Body of pancreas (tissue), 4 donors: Measurements from ENCODE around the gene MGAT5. TPM values are rescaled to one million over a fixed set of nuclear protein-coding genes. Genes with fewer than 3 reads are reported as not detected.

Source experiments
- ATAC-seq: fragments of 150-250 bp; one replicate; pipeline ENCODE4 v1.9.1; 2016
- DNase-seq, 4 donors: peaks; one replicate each; pipeline ENCODE4 v3.0.0-alpha.2; 2019
- H3K27ac ChIP-seq, 4 donors: fragments of 200-600 bp; sonication (generic); 1 replicate in 3 of 4; 2 replicates in 1 of 4; pipeline versions ENCODE4 v1.5.1 to v1.6.1; 2016 to 2019; ENCODE audit warnings: mild to moderate bottlenecking in 1 of 4, mixed read lengths in 1 of 4, moderate library complexity in 1 of 4
- H3K27me3 ChIP-seq, 2 donors: fragments of 200-600 bp; sonication (generic); one replicate each; pipeline ENCODE4 v1.6.0; 2016; ENCODE audit warnings: mild to moderate bottlenecking in 1 of 2
- H3K36me3 ChIP-seq, 2 donors: fragments of 200-600 bp; sonication (generic); replicated peaks in 1 of 2; 2 replicates each; pipeline ENCODE4 v1.5.1; 2016; ENCODE audit warnings: low read depth in 2 of 2; ENCODE audit not compliant: insufficient read depth in 1 of 2
- H3K4me1 ChIP-seq: fragments of 200-600 bp; sonication (generic); one replicate; pipeline ENCODE4 v1.6.0; 2016
- H3K4me3 ChIP-seq, 2 donors: fragments of 200-600 bp; sonication (generic); 1 replicate in 1 of 2; 2 replicates in 1 of 2; pipeline ENCODE4 v1.5.1; 2016 to 2019
- H3K9me3 ChIP-seq, 3 donors: fragments of 200-600 bp; sonication (generic); 1 replicate in 2 of 3; 2 replicates in 1 of 3; pipeline ENCODE4 v1.5.1; 2016
- POLR2A ChIP-seq, 3 donors: fragments of 450-650 bp; IDR thresholded peaks; one replicate each; pipeline ENCODE4 v1.6.1; 2016; ENCODE audit warnings: antibody characterized with exemption in 3 of 3, mild to moderate bottlenecking in 2 of 3
- WGBS, 2 donors: methylation state at CpG; one replicate each; pipeline ENCODE4 v1.1.5; 2017; 5-methylcytosine and 5-hydroxymethylcytosine counted together
- intact Hi-C: fragments of 100-400 bp; cut with DNase I; formaldehyde crosslinking; loops from one replicate; pipeline ENCODE4 v1.15.1; 2023
- total RNA-seq, 2 donors: library from RNA; depleted of rRNA; stranded (reverse); fragments of >200 nt; gene quantifications; one replicate each; pipeline ENCODE4 v1.1.0, GENCODE V29; 2016
- TF ChIP-seq, protein P1 (sequence below), 7 experiments: fragments of 450-650 bp in 4 of 7; fragments of 200-600 bp in 3 of 7; sonication (generic) in 3 of 7; IDR thresholded peaks; one replicate each; pipeline ENCODE4 v1.5.1; 2016 to 2019; ENCODE audit warnings: antibody characterized with exemption in 7 of 7

The MGAT5 gene
- total RNA-seq, 2 donors from 2014 or later = 15.8 to 16.3 TPM

DNA sequence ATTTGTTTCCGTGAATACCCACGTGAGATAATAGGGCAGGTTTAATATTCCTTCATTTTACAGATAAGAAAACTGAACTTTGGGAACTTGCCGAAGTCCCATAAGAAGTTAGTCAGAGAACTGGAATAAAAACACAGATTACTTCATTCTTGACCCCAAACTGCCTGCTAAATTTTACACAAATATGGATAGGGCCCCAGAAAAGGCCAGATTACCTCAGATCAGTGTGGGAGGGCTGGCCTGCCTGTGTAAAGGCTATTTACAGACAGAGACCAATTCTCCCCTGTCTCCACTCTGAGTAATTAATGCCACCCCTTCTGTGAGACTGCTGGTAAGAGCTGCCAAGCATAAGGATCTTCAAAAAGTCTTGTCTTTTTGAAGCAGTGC is 139.2 kb downstream of the MGAT5 start:
- intact Hi-C loops = loop anchor here (10.0 kb wide), 1 partner anchor 52 kb away; no protein-coding TSS in a partner anchor
- DNase-seq (no peak), ATAC-seq (peak; percentile 33)
- WGBS, 2 donors = 75 to 83% methylated on average over 3 of the region's 3 CpGs
- no peak overlapping the region for H3K27ac ChIP-seq
- H3K36me3 ChIP-seq = no peaks in the 10 kb centered on the region
- TF ChIP-seq POLR2A (IDR thresholded peaks at IDR 0.05) = no peak
- H3K9me3 ChIP-seq = no peaks in the 10 kb centered on the region
- H3K4me1 ChIP-seq = peaks cover 3% of the 10 kb centered on the region
- no peaks in the 10 kb centered on the region for H3K27me3 ChIP-seq
- H3K4me3 ChIP-seq = no peak overlapping the region

DNA sequence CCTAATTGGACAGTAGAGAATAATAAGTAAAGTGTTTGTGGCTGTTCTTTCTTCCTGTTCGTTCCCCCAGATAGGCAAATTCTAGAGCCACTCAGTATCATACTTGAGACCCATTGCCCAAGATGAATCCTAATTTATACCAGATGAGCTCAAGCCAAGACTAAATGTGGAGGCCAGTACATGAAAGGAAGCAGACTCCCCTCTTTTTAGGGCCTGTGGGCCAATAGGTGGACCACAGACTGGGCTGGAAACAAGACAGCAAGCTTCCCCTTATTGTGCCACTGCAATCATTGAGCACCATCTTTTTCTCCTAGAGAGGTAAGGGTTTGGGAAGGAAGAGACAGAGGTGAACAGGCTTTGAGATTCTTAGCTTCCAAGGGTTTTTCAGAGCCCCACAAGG is 141.9 kb downstream of the MGAT5 start:
- ATAC-seq = no peak
- H3K9me3 ChIP-seq = no peaks in the 10 kb centered on the region
- H3K36me3 ChIP-seq = no peaks in the 10 kb centered on the region
- no peak overlapping the region for H3K27ac ChIP-seq
- TF ChIP-seq POLR2A (IDR thresholded peaks at IDR 0.05) = no peak
- TF ChIP-seq, protein P1, sequence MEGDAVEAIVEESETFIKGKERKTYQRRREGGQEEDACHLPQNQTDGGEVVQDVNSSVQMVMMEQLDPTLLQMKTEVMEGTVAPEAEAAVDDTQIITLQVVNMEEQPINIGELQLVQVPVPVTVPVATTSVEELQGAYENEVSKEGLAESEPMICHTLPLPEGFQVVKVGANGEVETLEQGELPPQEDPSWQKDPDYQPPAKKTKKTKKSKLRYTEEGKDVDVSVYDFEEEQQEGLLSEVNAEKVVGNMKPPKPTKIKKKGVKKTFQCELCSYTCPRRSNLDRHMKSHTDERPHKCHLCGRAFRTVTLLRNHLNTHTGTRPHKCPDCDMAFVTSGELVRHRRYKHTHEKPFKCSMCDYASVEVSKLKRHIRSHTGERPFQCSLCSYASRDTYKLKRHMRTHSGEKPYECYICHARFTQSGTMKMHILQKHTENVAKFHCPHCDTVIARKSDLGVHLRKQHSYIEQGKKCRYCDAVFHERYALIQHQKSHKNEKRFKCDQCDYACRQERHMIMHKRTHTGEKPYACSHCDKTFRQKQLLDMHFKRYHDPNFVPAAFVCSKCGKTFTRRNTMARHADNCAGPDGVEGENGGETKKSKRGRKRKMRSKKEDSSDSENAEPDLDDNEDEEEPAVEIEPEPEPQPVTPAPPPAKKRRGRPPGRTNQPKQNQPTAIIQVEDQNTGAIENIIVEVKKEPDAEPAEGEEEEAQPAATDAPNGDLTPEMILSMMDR (IDR thresholded peaks at IDR 0.05) = no peak
- WGBS, 2 donors = 75 to 100% methylated on average over 1 of the region's 1 CpG
- no peaks in the 10 kb centered on the region for H3K27me3 ChIP-seq
- H3K4me3 ChIP-seq = no peak overlapping the region
- DNase-seq = no peak
- H3K4me1 ChIP-seq = peaks cover 6% of the 10 kb centered on the region
- intact Hi-C loops = loop anchor here (10.0 kb wide), 1 partner anchor 49 kb away; no protein-coding TSS in a partner anchor

DNA sequence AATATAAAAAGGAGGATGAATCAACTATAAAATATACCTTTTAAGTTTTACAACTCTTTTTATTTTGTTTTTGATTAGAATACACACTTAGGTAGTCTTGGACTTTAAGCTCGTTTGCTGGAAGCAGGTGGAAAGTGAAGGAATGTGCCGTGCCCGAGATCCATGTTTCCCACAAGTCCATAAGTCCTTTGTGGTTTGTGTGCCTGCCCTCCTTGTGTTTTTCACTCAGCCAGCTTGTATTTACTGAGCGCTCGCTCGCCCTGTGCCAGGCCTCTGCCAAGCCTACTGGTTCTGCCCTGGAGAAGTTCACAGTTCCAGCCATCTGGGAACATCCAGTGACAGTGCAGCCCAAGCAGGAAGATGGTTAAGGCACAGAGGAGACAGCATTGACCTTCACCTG is 142.6 kb downstream of the MGAT5 start:
- peak in 3 of 4 donors; percentile 16 to 39 (median 25) for DNase-seq
- peaks cover 13% of the 10 kb centered on the region for H3K4me1 ChIP-seq
- 45 to 60% methylated on average over 6 of the region's 6 CpGs for WGBS, 2 donors
- intact Hi-C loops = loop anchor here (10.0 kb wide), 1 partner anchor 48 kb away; no protein-coding TSS in a partner anchor
- H3K9me3 ChIP-seq = no peaks in the 10 kb centered on the region
- H3K27ac ChIP-seq = no peak overlapping the region
- H3K36me3 ChIP-seq = no peaks in the 10 kb centered on the region
- no peak for TF ChIP-seq POLR2A (IDR thresholded peaks at IDR 0.05)
- H3K27me3 ChIP-seq = no peaks in the 10 kb centered on the region
- ATAC-seq = peak; percentile 49
- H3K4me3 ChIP-seq = no peak overlapping the region

DNA sequence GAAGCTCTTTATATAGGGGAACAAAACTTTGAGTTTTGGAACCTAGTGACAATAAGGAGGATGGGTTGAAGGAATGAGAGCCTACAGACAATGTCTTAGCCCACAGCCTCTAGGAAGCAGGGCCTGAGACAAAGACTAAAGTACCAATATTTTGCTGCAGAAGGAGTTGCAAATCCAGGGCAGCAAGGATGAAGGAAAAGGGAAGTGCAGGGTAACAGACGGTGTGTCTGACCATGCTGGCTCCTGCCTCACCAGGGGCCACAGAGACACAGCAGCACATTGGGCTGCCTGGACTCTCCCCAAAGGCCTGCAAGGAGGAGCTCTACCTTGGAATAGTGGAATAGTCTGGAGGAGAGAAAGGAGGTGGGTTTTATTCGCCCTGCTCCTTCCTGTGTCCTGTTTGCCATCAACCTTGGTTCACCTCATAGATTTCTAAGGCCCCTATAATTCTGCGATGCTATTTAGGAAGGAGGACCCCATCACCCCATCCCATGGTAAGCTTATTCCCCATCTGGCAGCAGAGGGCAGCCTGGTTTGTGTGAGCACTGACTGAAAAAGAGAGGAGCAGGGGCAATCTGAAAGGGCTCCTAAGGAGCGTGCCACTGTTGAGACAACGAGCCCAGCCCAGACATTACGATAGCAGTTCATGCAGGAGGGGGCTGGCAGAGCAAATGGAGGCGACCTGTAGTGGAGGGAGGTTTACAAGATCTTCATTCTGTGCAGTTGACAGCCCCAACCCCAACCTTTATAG is 143.4 kb downstream of the MGAT5 start:
- no peak for ATAC-seq
- Histone ChIP-seq H3K27me3 (no peaks in the 10 kb centered on the region), H3K4me3 (no peak overlapping the region), H3K36me3 (no peaks in the 10 kb centered on the region), H3K9me3 (no peaks in the 10 kb centered on the region), H3K4me1 (peaks cover 19% of the 10 kb centered on the region), H3K27ac (no peak overlapping the region)
- no peak for DNase-seq
- WGBS, 2 donors = 92 to 94% methylated on average over 7 of the region's 7 CpGs
- TF ChIP-seq, protein P1 (IDR thresholded peaks at IDR 0.05) = no peak
- no peak for TF ChIP-seq POLR2A (IDR thresholded peaks at IDR 0.05)
- intact Hi-C loops = loop anchor here (10.0 kb wide), 1 partner anchor 47 kb away; no protein-coding TSS in a partner anchor

- no peak for ATAC-seq
- no peak for DNase-seq
- H3K27me3 ChIP-seq = no peaks in the 10 kb centered on the region
- intact Hi-C loops = loop anchor here (10.0 kb wide), 1 partner anchor 47 kb away; no protein-coding TSS in a partner anchor
- no peak overlapping the region for H3K4me3 ChIP-seq
- 80 to 89% methylated on average over 6 of the region's 6 CpGs for WGBS, 2 donors
- peak overlapping the region in 1 of 4 donors; percentile 19 for H3K27ac ChIP-seq
- TF ChIP-seq, protein P1 (IDR thresholded peaks at IDR 0.05) = no peak
- no peak for TF ChIP-seq POLR2A (IDR thresholded peaks at IDR 0.05)
- no peaks in the 10 kb centered on the region for H3K36me3 ChIP-seq
- peaks cover 20% of the 10 kb centered on the region for H3K4me1 ChIP-seq
- no peaks in the 10 kb centered on the region for H3K9me3 ChIP-seq
These were observed 144.4 kb downstream of the MGAT5 start for GRCh38 chr2:134398300-134398699.
